SKM-1 treated with dmso at 0.1 percent for 144 hours (cell line): ENCODE results near the gene NOTCH4.

ENCODE experiments used
- DNase-seq: peaks from one replicate; lab custom pipeline; 2025; ENCODE audit not compliant: unreplicated experiment; lab: John Stamatoyannopoulos, UW

NOTCH4 gene

GRCh38 chr6:32147401-32148132 lies 76.3 kb downstream of the NOTCH4 start:
- DNase-seq: no peak

- no peak for DNase-seq
Observed at GRCh38 chr6:32146687-32147086, 77.2 kb downstream of the NOTCH4 start.

- DNase-seq: no peak
Observed at GRCh38 chr6:32146287-32146686, 77.6 kb downstream of the NOTCH4 start.
